ENCODE measurements around the gene IGSF3.
"Not testable (repeated sequence)": the region's sequence is repeated elsewhere in the genome, so short reads cannot be mapped to it uniquely, and the experiment has no call there.

- not testable (repeated sequence) for TF ChIP-seq CTCF (IDR thresholded peaks at IDR 0.05; ENCODE audit: control extremely low read depth in 1 of 3, insufficient read depth in 1 of 3, low read depth in 1 of 3, low read length in 3 of 3); SUZ12 (IDR thresholded peaks at IDR 0.05; ENCODE audit: low read length); TEAD4 (IDR thresholded peaks at IDR 0.05; ENCODE audit: low read depth, low read length); TBP (IDR thresholded peaks at IDR 0.05; ENCODE audit: low read depth, low read length); RNF2 (IDR thresholded peaks at IDR 0.05; ENCODE audit: borderline replicate concordance, low read depth, low read length, missing control alignments, poor library complexity, severe bottlenecking); POLR2A (IDR thresholded peaks at IDR 0.05; ENCODE audit: control extremely low read depth in 1 of 2, low read depth in 2 of 2, low read length in 2 of 2); RAD21 (IDR thresholded peaks at IDR 0.05 in 1 of 2, conservative IDR thresholded peaks at IDR 0.05 in 1 of 2; ENCODE audit: low read depth in 2 of 2, low read length in 2 of 2)
Measured at GRCh38 chr1:116634386-116634785, 33.1 kb downstream of the IGSF3 start.

Measured in H1 (cell line).